KOPT-K1 (cell line): ENCODE results near the gene FGF6.

Experiments used
- H3K27ac ChIP-seq: fragments of 200-600 bp; sonication (generic); 2 replicates; pipeline ENCODE4 v1.5.1; 2016; ENCODE audit warnings: antibody characterized with exemption, mild to moderate bottlenecking, low read depth, low read length; ENCODE audit not compliant: poor library complexity, severe bottlenecking
- H3K36me3 ChIP-seq: fragments of 200-600 bp; sonication (generic); 2 replicates; pipeline ENCODE4 v1.5.1; 2017; ENCODE audit warnings: antibody characterized with exemption, mild to moderate bottlenecking, low read length, moderate library complexity; ENCODE audit not compliant: insufficient read depth
- H3K9me3 ChIP-seq: fragments of 200-600 bp; sonication (generic); 2 replicates; pipeline ENCODE4 v1.5.1; 2017; ENCODE audit warnings: antibody characterized with exemption, low read length, mild to moderate bottlenecking; ENCODE audit not compliant: insufficient read depth, poor library complexity, severe bottlenecking

FGF6 gene

GRCh38 chr12:4438834-4439596 is 6.6 kb downstream of the FGF6 start:
- H3K36me3 ChIP-seq = no peaks in the 10 kb centered on the region

GRCh38 chr12:4435537-4435936 is 10.1 kb downstream of the FGF6 start:
- Histone ChIP-seq H3K36me3 (no peaks in the 10 kb centered on the region), H3K9me3 (no peaks in the 10 kb centered on the region), H3K27ac (no peak overlapping the region)

More at GRCh38 chr12:4438834-4439596, 6.6 kb downstream of the FGF6 start:
- H3K9me3 ChIP-seq = no peaks in the 10 kb centered on the region
- no peak overlapping the region for H3K27ac ChIP-seq

DNA sequence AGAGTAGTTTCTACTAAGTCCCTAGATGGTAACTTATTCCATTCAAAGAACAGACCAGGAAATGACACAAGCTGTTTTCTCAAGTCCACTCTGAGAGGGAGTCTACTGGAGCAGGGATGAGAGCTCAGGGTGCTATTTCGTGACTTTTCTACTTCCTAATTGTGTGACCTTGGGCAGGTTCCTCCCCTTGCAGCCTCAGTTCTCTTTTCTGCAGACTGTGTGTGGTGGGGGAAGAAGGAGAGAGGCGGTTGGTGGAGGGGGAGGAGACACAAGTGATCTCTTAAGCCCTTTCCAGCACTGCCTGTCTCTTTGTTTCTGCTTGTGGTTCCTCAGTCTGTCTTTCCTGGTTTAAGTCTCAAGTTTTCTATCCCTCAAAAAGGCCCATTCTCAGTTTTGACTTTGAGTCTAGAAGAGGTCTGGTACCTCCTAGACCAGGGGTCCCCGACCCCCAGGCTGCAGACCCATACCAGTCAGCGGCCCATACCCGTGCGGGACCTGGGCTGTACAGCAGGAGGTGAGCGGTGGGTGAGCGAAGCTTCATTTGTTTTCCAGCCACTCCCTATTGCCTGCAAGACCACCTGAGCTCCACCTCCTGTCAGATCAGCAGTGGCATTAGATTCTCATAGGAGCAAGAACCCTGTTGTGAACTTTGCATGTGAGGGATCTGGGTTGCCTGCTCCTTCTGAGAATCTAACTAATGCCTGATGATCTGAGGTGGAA is 10.7 kb downstream of the FGF6 start:
- no peaks in the 10 kb centered on the region for H3K36me3 ChIP-seq
- no peak overlapping the region for H3K27ac ChIP-seq
- no peaks in the 10 kb centered on the region for H3K9me3 ChIP-seq

DNA sequence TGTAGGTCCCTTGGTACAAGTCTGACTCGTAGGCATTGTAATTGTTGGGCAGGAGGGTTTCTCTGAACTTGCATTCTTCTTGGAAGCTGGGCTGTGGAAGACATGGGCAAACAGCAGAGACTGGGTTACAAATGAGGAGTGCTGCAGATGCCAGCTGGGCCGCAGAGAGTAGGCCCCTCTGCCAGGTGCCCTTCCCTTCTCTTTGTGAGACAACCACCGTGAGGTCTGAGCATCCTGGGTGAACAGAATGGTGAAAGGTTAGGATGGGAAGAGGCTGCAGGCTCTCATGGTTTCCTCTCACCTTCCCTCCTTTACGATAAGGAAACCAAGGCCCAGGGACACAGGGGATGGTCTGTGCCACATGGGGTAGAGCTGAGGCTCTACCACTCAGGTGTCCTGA is 11.3 kb downstream of the FGF6 start:
- Histone ChIP-seq H3K9me3 (no peaks in the 10 kb centered on the region), H3K36me3 (no peaks in the 10 kb centered on the region), H3K27ac (no peak overlapping the region)

- H3K9me3 ChIP-seq = no peaks in the 10 kb centered on the region
- H3K36me3 ChIP-seq = no peaks in the 10 kb centered on the region
- H3K27ac ChIP-seq = no peak overlapping the region
These were observed 11.9 kb downstream of the FGF6 start for GRCh38 chr12:4433745-4434058.

DNA sequence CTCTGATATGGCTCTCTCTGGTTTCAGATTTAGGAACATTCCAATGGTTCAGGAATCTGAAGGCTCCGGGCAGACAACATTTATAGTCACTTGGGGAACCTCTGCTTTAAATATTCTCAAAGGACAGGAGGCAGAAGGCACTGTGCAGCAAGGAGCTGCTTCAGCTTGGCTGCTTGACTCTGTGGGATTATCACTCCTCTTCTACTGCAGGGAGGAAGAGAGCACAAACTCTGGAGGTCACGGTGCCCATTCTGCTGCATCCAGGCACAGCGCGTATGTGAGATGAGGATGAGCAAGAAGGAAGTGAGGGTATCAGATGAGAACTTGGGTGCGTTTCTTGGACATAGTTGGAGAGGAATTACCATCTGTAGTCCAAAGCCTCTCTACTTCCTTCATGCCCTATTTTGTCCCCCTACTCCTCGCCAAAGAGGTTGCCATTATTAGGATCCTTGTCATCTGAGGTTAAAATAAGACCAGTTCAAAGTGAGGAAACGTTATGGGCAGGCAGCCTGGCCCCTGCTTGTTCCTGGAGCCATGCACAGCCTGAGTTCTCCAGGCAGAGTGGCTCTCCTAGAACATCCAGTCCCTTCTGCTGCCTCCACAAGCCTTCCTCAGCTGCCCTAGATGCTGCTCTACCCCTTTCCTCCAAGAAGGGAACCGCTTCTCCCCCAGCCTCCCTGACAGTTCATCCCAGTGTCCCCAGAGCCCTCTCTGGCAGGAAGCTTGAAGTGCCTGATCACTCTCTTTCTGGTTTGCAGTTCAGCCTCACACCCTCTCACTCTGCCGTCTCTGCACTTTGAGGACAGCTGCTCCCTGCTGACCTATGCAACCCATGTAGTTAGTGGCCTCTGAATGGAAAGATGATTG is 12.5 kb downstream of the FGF6 start:
- Histone ChIP-seq H3K27ac (no peak overlapping the region), H3K36me3 (no peaks in the 10 kb centered on the region), H3K9me3 (no peaks in the 10 kb centered on the region)

DNA sequence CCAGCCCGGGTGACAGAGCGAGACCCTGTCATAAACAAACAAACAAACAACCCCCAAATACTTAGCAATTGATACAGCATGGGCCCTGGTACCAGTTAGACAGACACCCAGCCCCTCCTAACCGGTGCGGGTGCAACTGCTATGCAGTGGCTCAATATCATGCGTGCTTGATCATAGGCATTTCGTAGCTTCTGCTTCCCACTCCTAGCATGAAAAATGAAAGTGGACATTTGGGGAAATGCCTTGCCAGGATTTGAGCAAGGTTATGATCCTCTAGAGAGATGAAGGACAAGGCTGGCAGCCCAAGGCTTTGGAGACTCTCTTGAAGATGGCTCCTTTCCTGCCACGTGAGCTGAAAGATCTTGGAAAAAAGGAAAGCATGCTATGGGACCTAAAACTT is 13.7 kb downstream of the FGF6 start:
- Histone ChIP-seq H3K36me3 (no peaks in the 10 kb centered on the region), H3K9me3 (no peaks in the 10 kb centered on the region), H3K27ac (no peak overlapping the region)

DNA sequence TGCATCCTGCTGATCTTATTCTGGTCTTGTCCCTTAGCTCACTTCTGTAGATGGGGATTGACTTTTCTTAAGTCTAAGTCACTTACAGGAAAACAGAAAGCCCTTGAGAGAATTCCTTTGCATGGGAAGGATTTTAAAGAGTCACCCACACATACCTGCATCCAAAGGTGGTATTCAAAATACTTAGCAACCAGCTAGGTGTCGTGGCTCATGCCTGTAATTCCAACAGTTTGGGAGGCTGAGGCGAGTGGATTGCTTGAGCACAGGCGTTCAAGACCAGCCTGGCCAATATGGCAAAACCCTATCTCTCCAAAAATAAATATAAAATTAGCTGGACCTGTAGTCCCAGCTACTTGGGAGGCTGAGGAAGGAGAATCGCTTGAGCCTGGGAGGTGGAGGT is 14.2 kb downstream of the FGF6 start:
- Histone ChIP-seq H3K27ac (no peak overlapping the region), H3K36me3 (no peaks in the 10 kb centered on the region), H3K9me3 (no peaks in the 10 kb centered on the region)

DNA sequence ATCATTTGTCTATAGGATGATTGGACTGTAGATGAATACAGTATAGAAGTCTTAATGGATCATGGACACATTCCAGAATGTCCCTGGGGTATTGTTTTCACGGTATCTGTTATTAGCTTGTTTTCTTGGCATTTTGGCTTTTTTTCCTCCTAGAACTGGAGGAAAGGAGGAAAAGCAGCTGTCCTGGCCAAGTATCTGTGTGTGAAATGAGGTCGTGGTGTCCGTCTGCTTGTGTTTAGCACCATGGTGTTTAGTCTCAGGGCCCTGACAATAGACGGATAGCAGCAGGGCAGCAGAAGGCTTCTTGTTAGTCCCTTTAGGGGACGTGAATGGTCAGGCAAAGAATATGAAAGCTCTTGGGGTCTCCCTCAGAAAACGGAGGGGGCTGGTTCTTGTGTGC is 21.2 kb downstream of the FGF6 start:
- H3K27ac ChIP-seq = no peak overlapping the region
- H3K36me3 ChIP-seq = no peaks in the 10 kb centered on the region
- H3K9me3 ChIP-seq = no peaks in the 10 kb centered on the region

- H3K9me3 ChIP-seq = no peaks in the 10 kb centered on the region
- H3K36me3 ChIP-seq = no peaks in the 10 kb centered on the region
- no peak overlapping the region for H3K27ac ChIP-seq
These were observed 22.0 kb downstream of the FGF6 start for GRCh38 chr12:4423528-4424195.

- Histone ChIP-seq H3K9me3 (no peaks in the 10 kb centered on the region), H3K27ac (no peak overlapping the region), H3K36me3 (no peaks in the 10 kb centered on the region)
These were observed 22.6 kb downstream of the FGF6 start for GRCh38 chr12:4422985-4423384.

DNA sequence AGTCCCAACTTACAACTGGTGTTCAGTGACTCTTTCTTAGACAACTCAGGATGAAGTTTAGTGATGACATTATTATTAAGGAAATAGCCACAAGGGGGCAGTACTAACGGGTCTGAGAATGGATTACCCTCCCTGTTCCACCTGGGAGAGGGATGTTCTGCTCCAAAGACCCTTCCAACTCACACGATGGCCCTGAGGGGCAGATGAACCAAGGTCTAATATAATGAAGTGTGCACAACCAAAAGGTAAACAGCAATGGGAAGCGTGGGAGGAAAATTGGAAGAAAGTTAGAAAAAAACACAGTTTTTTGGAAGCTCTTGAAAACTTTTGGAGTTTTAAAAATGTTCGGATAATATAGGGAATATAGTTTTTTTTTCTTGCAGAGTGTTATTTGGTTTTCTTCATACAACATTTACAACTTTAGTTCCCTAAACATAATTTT is 24.0 kb downstream of the FGF6 start:
- no peak overlapping the region for H3K27ac ChIP-seq
- no peaks in the 10 kb centered on the region for H3K9me3 ChIP-seq
- no peaks in the 10 kb centered on the region for H3K36me3 ChIP-seq

- no peaks in the 10 kb centered on the region for H3K9me3 ChIP-seq
- H3K36me3 ChIP-seq = no peaks in the 10 kb centered on the region
- no peak overlapping the region for H3K27ac ChIP-seq
These were observed 25.4 kb downstream of the FGF6 start for GRCh38 chr12:4420138-4420670.

GRCh38 chr12:4418913-4419312 is 26.7 kb downstream of the FGF6 start:
- Histone ChIP-seq H3K27ac (no peak overlapping the region), H3K36me3 (no peaks in the 10 kb centered on the region), H3K9me3 (no peaks in the 10 kb centered on the region)

DNA sequence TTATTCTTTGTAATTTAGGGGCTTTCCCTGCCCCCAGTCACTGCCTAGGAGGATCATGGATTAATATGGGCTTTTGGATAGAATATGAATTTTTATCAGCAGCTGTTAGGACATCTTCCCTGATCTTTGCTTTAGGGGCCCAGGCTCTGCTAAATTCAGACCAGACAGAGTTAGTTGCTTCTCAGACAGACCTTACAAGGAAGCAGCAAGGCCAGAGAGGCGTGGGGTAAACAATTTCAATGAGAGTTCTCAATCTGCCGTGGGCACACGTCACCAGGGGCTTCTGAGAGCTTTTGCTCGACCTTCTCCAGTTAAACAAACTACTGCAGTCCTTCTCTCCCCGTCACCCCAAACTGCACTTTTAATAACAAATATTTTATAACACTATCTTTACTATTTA is 27.7 kb downstream of the FGF6 start:
- H3K9me3 ChIP-seq = no peaks in the 10 kb centered on the region
- H3K36me3 ChIP-seq = no peaks in the 10 kb centered on the region
- H3K27ac ChIP-seq = no peak overlapping the region
